GM12875 (cell line): ENCODE data around the gene MIX23.

Source experiments
- H3K4me3 ChIP-seq: one replicate; pipeline ENCODE4 v1.5.1; 2011; ENCODE audit warnings: low read depth, low read length, control low read depth
- TF ChIP-seq, protein P1 (sequence below): IDR thresholded peaks from 2 replicates; pipeline ENCODE4 v1.5.1; 2011; ENCODE audit warnings: low read depth, mild to moderate bottlenecking, control low read depth, inconsistent platforms, low read length, moderate library complexity, borderline replicate concordance; ENCODE audit not compliant: insufficient read depth

Gene MIX23

DNA sequence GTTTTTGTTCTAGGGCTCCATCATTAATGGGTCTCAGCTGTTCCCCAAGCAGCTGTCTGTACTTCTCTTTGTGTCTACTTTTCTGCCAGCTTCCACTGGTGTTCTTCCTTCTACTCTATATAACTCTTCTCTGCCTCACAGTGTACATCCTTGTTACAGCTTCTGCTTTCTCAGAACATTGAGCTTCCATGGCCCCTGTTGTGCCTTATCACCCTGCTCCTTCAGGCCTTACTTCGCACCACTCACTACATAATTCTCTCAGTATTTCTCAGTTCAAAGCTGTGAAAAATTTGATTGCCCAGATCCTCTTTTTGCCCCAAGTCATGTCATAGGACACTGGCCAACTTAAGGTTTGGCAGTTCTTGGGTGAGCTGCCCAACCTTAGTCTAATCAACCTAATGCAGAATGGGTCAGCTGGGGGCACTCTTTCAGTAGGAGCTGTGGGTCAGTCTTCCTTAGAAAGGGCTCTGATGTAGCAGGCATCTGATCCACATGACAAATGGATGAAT, 29.1 kb downstream of the MIX23 start:
- TF ChIP-seq, protein P1, sequence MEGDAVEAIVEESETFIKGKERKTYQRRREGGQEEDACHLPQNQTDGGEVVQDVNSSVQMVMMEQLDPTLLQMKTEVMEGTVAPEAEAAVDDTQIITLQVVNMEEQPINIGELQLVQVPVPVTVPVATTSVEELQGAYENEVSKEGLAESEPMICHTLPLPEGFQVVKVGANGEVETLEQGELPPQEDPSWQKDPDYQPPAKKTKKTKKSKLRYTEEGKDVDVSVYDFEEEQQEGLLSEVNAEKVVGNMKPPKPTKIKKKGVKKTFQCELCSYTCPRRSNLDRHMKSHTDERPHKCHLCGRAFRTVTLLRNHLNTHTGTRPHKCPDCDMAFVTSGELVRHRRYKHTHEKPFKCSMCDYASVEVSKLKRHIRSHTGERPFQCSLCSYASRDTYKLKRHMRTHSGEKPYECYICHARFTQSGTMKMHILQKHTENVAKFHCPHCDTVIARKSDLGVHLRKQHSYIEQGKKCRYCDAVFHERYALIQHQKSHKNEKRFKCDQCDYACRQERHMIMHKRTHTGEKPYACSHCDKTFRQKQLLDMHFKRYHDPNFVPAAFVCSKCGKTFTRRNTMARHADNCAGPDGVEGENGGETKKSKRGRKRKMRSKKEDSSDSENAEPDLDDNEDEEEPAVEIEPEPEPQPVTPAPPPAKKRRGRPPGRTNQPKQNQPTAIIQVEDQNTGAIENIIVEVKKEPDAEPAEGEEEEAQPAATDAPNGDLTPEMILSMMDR = no peak
- no peak overlapping the region for H3K4me3 ChIP-seq

- H3K4me3 ChIP-seq = no peak overlapping the region
- TF ChIP-seq, protein P1 = no peak
Measured at GRCh38 chr3:122353215-122353614, 29.8 kb downstream of the MIX23 start.

GRCh38 chr3:122351612-122352011, 31.4 kb downstream of the MIX23 start:
- TF ChIP-seq, protein P1 = no peak
- no peak overlapping the region for H3K4me3 ChIP-seq

- TF ChIP-seq, protein P1 = no peak
Measured at GRCh38 chr3:122350814-122351418, 32.1 kb downstream of the MIX23 start.

GRCh38 chr3:122349171-122349570, 33.9 kb downstream of the MIX23 start:
- TF ChIP-seq, protein P1 = no peak
- no peak overlapping the region for H3K4me3 ChIP-seq

More at GRCh38 chr3:122350814-122351418, 32.1 kb downstream of the MIX23 start:
- no peak overlapping the region for H3K4me3 ChIP-seq

GRCh38 chr3:122343654-122344053, 39.4 kb downstream of the MIX23 start:
- TF ChIP-seq, protein P1 = no peak
- no peak overlapping the region for H3K4me3 ChIP-seq

- TF ChIP-seq, protein P1 = no peak
- H3K4me3 ChIP-seq = no peak overlapping the region
Measured at GRCh38 chr3:122342803-122343202, 40.2 kb downstream of the MIX23 start.
